Uterus (tissue), 4 donors: ENCODE data around the gene RECQL5. TPM values are rescaled to one million over a fixed set of nuclear protein-coding genes. Genes with fewer than 3 reads are reported as not detected.

Experiments used
- DNase-seq, 2 donors: peaks; one replicate each; pipeline ENCODE4 v3.0.0-alpha.2; 2019 to 2020
- H3K27ac ChIP-seq, 2 donors: fragments of 200-600 bp; sonication (generic); 1 replicate in 1 of 2; 2 replicates in 1 of 2; pipeline ENCODE4 v1.5.1; 2016 to 2018
- H3K27me3 ChIP-seq, 2 donors: fragments of 200-600 bp; sonication (generic); one replicate each; pipeline ENCODE4 v1.5.1; 2018 to 2019; ENCODE audit warnings: control low read depth in 1 of 2
- H3K36me3 ChIP-seq, 2 donors: fragments of 200-600 bp; sonication (generic); one replicate each; pipeline ENCODE4 v1.5.1; 2019; ENCODE audit warnings: control low read depth in 1 of 2
- H3K4me1 ChIP-seq, 2 donors: fragments of 200-600 bp; sonication (generic); one replicate each; pipeline ENCODE4 v1.5.1; 2018 to 2019; ENCODE audit warnings: control low read depth in 1 of 2
- H3K4me3 ChIP-seq, 2 donors: fragments of 200-600 bp; sonication (generic); 1 replicate in 1 of 2; 2 replicates in 1 of 2; pipeline ENCODE4 v1.5.1; 2018 to 2019; ENCODE audit warnings: mild to moderate bottlenecking in 1 of 2
- H3K9me3 ChIP-seq, 2 donors: fragments of 200-600 bp; sonication (generic); one replicate each; pipeline ENCODE4 v1.5.1; 2019; ENCODE audit warnings: control low read depth in 1 of 2
- CTCF ChIP-seq, 4 experiments: fragments of 200-600 bp in 2 of 4; fragments of 450-650 bp in 2 of 4; sonication (generic) in 2 of 4; IDR thresholded peaks; one replicate each; pipeline ENCODE4 v1.5.1; 2016 to 2019; ENCODE audit warnings: antibody characterized with exemption in 4 of 4, mild to moderate bottlenecking in 2 of 4, moderate library complexity in 1 of 4
- POLR2A ChIP-seq, 2 donors: fragments of 450-650 bp; IDR thresholded peaks; one replicate each; pipeline ENCODE4 v1.6.1; 2016; ENCODE audit warnings: antibody characterized with exemption in 2 of 2, mild to moderate bottlenecking in 1 of 2, moderate library complexity in 1 of 2
- intact Hi-C: fragments of 100-400 bp; cut with DNase I; formaldehyde crosslinking; loops from one replicate; pipeline ENCODE4 v1.15.1; 2023; ENCODE audit warnings: low total_unique reads
- total RNA-seq, 4 donors: library from RNA; depleted of rRNA in 3 of 4; stranded (reverse); fragments of >200 nt in 3 of 4; gene quantifications; one replicate each; pipeline versions ENCODE4 v1.1.0 to v1.2.4, GENCODE V29; 2014 to 2023
- donor health status: DM: yes; HTN: yes; CAD: no.

Gene RECQL5
- total RNA-seq, 4 donors from 2014 or later = 0.59 to 22.7 (median 11.9) TPM

GRCh38 chr17:75630071-75630917 is 36.7 kb downstream of the RECQL5 start:
- TF ChIP-seq POLR2A (IDR thresholded peaks at IDR 0.05) = no peak
- no peak for TF ChIP-seq CTCF (IDR thresholded peaks at IDR 0.05)
- H3K36me3 ChIP-seq = no peaks in the 10 kb centered on the region
- H3K27me3 ChIP-seq = no peaks in the 10 kb centered on the region
- no peak overlapping the region for H3K27ac ChIP-seq
- peaks cover 0 to 9% of the 10 kb centered on the region in 2 donors for H3K4me1 ChIP-seq
- no peak overlapping the region for H3K4me3 ChIP-seq
- no peak for DNase-seq
- H3K9me3 ChIP-seq = no peaks in the 10 kb centered on the region
- intact Hi-C loops = no loop called here

GRCh38 chr17:75629157-75629556 is 37.8 kb downstream of the RECQL5 start:
- DNase-seq = no peak
- Histone ChIP-seq H3K4me3 (no peak overlapping the region), H3K27ac (no peak overlapping the region), H3K36me3 (no peaks in the 10 kb centered on the region), H3K4me1 (peaks cover 0 to 6% of the 10 kb centered on the region in 2 donors), H3K27me3 (no peaks in the 10 kb centered on the region), H3K9me3 (no peaks in the 10 kb centered on the region)
- TF ChIP-seq POLR2A (IDR thresholded peaks at IDR 0.05) (no peak), CTCF (IDR thresholded peaks at IDR 0.05) (no peak)
- intact Hi-C loops = no loop called here

- H3K27ac ChIP-seq = no peak overlapping the region
- peaks cover 0 to 4% of the 10 kb centered on the region in 2 donors for H3K4me1 ChIP-seq
- no peaks in the 10 kb centered on the region for H3K9me3 ChIP-seq
- no peaks in the 10 kb centered on the region for H3K36me3 ChIP-seq
- H3K4me3 ChIP-seq = no peak overlapping the region
- no peak for DNase-seq
- TF ChIP-seq POLR2A (IDR thresholded peaks at IDR 0.05) (no peak), CTCF (IDR thresholded peaks at IDR 0.05) (no peak)
- intact Hi-C loops = no loop called here
- no peaks in the 10 kb centered on the region for H3K27me3 ChIP-seq
These were observed 38.5 kb downstream of the RECQL5 start for GRCh38 chr17:75628425-75628824.

GRCh38 chr17:75627094-75627493 is 39.9 kb downstream of the RECQL5 start:
- no peaks in the 10 kb centered on the region for H3K36me3 ChIP-seq
- no peak for DNase-seq
- no peaks in the 10 kb centered on the region for H3K27me3 ChIP-seq
- TF ChIP-seq CTCF (IDR thresholded peaks at IDR 0.05) (no peak), POLR2A (IDR thresholded peaks at IDR 0.05) (no peak)
- H3K4me1 ChIP-seq = no peaks in the 10 kb centered on the region
- no peak overlapping the region for H3K4me3 ChIP-seq
- no peak overlapping the region for H3K27ac ChIP-seq
- intact Hi-C loops = no loop called here
- H3K9me3 ChIP-seq = no peaks in the 10 kb centered on the region

GRCh38 chr17:75626496-75627038 is 40.4 kb downstream of the RECQL5 start:
- Histone ChIP-seq H3K27me3 (no peaks in the 10 kb centered on the region), H3K9me3 (no peaks in the 10 kb centered on the region), H3K4me1 (no peaks in the 10 kb centered on the region), H3K4me3 (no peak overlapping the region), H3K36me3 (no peaks in the 10 kb centered on the region), H3K27ac (no peak overlapping the region)
- DNase-seq = no peak
- intact Hi-C loops = no loop called here
- TF ChIP-seq CTCF (IDR thresholded peaks at IDR 0.05) = no peak
- no peak for TF ChIP-seq POLR2A (IDR thresholded peaks at IDR 0.05)
